Neural cell (in vitro differentiated cells): ENCODE measurements around the gene L1CAM.

Experiments used
- CTCF ChIP-seq: fragments of 450-650 bp; IDR thresholded peaks from 2 replicates; pipeline ENCODE4 v1.5.1; 2014; ENCODE audit warnings: antibody characterized with exemption, mild to moderate bottlenecking, moderate library complexity; ENCODE audit not compliant: poor library complexity, severe bottlenecking
- EP300 ChIP-seq: fragments of 450-650 bp; conservative IDR thresholded peaks from 2 replicates; pipeline ENCODE4 v1.6.1; 2014; ENCODE audit warnings: antibody characterized with exemption, mild to moderate bottlenecking, moderate library complexity; ENCODE audit not compliant: poor library complexity, severe bottlenecking
- EZH2 ChIP-seq: fragments of 200-600, 300-800 bp; shearing (Covaris generic), sonication (generic); IDR thresholded peaks from 2 replicates; pipeline ENCODE4 v1.6.1; 2014; ENCODE audit warnings: antibody characterized with exemption, low read length, borderline replicate concordance, mild to moderate bottlenecking; ENCODE audit not compliant: insufficient read depth, poor library complexity, severe bottlenecking
- POLR2AphosphoS5 ChIP-seq: IDR thresholded peaks from 2 replicates; pipeline ENCODE4 v1.6.1; 2012
- RAD21 ChIP-seq: fragments of 450-650 bp; conservative IDR thresholded peaks from 2 replicates; pipeline ENCODE4 v1.6.1; 2014; ENCODE audit warnings: antibody characterized with exemption, mild to moderate bottlenecking, moderate library complexity
- SMC3 ChIP-seq: fragments of 450-650 bp; conservative IDR thresholded peaks from 2 replicates; pipeline ENCODE4 v1.6.1; 2014; ENCODE audit warnings: antibody characterized with exemption, mild to moderate bottlenecking, moderate library complexity; ENCODE audit not compliant: poor library complexity
- TAF1 ChIP-seq: IDR thresholded peaks from 2 replicates; pipeline ENCODE4 v1.6.1; 2012; ENCODE audit warnings: low read depth

GRCh38 chrX:153925739-153926551 lies 40.0 kb upstream of the L1CAM start, which contains the start of gene ARHGAP4:
- TF ChIP-seq POLR2AphosphoS5 (no peak), RAD21 (no peak), SMC3 (no peak), EP300 (no peak), CTCF (no peak), EZH2 (no peak), TAF1 (no peak)
